Fibroblast of villous mesenchyme (primary cell): Measurements from ENCODE around the gene ADORA1. TPM values are rescaled to one million over a fixed set of nuclear protein-coding genes. Genes with fewer than 3 reads are reported as not detected.

ENCODE experiments used
- DNase-seq: peaks from one replicate; pipeline ENCODE4 v3.0.0-alpha.2; 2010; ENCODE audit warnings: low read depth
- H3K4me3 ChIP-seq: 2 replicates; pipeline ENCODE4 v1.5.1; 2011; ENCODE audit warnings: low read depth, mild to moderate bottlenecking, low read length
- CTCF ChIP-seq: IDR thresholded peaks from 2 replicates; pipeline ENCODE4 v1.5.1; 2012; ENCODE audit warnings: low read depth, mild to moderate bottlenecking, low read length; ENCODE audit not compliant: insufficient read depth
- total RNA-seq: library from RNA; depleted of rRNA; stranded (reverse); fragments of >200 nt; gene quantifications from 2 replicates; pipeline ENCODE4 v1.2.3, GENCODE V29; 2012

ADORA1 gene
- total RNA-seq, 1 donor = 14.2 TPM

GRCh38 chr1:203128431-203128715 lies 847 bp downstream of the ADORA1 start:
- peak overlapping the region; percentile 63 for H3K4me3 ChIP-seq
- no peak for DNase-seq
- peak; percentile 8 for TF ChIP-seq CTCF

DNA sequence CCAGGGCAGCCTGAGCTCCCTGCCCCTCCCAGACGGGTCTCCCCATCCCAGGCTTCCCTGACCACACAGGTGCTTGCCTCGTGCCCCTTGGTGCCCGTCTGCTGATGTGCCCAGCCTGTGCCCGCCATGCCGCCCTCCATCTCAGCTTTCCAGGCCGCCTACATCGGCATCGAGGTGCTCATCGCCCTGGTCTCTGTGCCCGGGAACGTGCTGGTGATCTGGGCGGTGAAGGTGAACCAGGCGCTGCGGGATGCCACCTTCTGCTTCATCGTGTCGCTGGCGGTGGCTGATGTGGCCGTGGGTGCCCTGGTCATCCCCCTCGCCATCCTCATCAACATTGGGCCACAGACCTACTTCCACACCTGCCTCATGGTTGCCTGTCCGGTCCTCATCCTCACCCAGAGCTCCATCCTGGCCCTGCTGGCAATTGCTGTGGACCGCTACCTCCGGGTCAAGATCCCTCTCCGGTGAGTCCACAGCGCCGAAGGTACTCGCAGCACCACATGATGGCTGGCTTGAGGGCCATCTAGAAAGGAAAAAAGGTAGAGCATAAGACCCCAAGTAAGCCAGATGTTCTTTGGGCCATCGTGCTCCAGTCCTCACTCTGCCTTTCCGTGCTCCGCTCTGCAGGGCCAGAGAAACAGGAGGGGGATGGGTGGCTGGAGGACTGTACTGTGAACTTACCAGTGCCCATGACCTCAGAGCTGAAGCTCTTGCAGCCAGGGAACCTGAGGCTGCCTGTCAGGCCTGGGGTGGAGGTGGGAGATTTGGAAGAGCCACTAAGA lies 1.4 kb downstream of the ADORA1 start:
- no peak for TF ChIP-seq CTCF
- DNase-seq = no peak
- peak overlapping the region; percentile 63 for H3K4me3 ChIP-seq

GRCh38 chr1:203129501-203130231 lies 2.1 kb downstream of the ADORA1 start:
- H3K4me3 ChIP-seq = no peak overlapping the region
- DNase-seq = no peak
- TF ChIP-seq CTCF = no peak

GRCh38 chr1:203130358-203130985 lies 2.9 kb downstream of the ADORA1 start:
- DNase-seq = no peak
- no peak overlapping the region for H3K4me3 ChIP-seq
- TF ChIP-seq CTCF = no peak

DNA sequence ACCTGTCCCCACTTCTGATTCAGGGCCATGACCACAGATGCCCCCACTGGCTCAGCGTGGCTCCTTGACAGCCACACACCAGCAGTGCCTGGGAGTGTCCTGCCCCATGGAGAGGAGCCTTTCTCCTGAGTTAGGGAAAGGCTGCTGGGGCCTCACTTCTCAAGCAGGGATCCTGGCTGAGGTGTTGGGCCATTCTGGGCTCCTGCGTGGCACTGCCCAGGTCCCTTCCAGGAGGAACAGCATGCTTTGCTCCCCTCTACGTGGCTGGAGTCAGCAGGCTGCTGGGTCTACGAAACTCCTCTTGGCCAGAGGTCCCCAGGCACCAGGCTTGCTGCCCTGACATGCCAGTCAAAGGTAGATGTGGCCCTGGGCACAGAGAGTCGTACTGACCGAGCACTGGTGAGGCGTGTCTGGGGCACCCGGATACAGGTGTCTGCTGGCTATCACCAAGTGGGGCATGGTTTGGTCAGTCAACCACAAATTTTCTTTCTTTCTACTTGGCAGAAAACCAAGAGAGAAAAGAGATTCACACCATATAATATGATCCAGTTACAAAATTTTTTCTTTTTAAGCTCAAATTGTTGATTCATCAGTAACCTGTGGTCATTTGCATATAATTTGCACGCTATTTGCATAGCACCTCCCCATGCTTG lies 4.1 kb downstream of the ADORA1 start:
- no peak for TF ChIP-seq CTCF
- no peak for DNase-seq
- no peak overlapping the region for H3K4me3 ChIP-seq

DNA sequence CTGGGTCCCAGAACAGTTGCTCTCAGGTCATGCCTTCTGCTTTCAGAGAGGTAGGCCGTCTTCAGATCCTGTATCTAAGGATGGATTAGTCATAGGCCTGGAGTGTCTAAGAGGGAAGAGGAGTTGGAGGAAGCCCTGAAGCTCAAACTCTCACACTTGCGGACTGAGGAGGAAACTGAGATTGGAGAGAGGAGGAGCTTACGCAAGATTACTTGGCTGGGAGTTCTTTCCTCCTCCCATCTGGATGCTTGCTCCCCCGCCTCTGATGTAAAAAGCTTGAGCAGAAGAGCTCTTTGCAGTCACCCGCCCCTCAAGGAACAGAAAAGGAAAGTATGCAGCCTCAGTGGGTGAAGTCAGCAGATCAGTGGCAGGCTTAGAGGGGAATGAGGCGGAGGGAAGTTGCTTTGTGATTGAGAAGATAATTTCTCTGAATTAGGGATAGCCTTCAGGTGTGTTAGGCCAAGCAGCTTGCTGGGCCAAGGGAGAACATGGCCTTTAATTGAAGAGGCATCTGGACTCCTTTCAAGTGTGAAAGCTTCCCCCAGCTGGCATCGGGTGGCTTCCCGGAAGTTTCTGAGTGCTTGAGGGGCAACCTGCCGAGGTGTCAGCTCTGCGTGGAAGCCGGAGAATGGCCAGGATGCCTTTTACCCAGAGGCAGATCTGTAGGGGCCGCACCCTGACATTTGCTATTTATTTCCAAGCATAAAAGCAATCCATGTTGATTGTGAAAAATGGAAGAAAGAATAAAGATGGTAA lies 6.6 kb downstream of the ADORA1 start:
- no peak overlapping the region for H3K4me3 ChIP-seq
- peak; percentile 79 for DNase-seq
- TF ChIP-seq CTCF = no peak
